ENCODE results near the gene ERC2. TPM values are rescaled to one million over a fixed set of nuclear protein-coding genes. Genes with fewer than 3 reads are reported as not detected.

Gene ERC2
- polyA plus RNA-seq, 3 donors: 0.04 to 0.54 TPM; not detected in 1

DNA sequence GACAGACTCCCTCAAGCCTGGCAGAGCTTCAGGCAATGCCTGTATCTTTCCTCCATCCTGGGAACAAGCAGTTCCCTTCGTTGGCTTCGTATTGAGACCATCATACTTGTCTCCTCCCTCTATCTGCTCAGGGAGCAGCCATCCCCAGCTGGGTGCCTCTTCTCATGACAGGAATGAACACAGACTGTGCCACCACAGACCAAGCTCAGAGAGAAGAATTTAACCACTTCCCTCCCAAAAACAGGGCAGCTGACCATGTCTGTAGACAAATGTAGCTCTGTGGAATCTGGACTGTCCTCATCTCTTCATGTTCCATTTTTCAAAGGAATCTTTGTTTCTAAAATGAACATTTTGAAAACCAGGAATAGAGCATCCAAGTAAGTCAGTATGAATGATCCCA is 245.4 kb downstream of the ERC2 start:
- WGBS, 3 donors: 64 to 80% (median 79%) methylated on average over 2 of the region's 2 CpGs
- no peak overlapping the region for H3K27ac ChIP-seq (ENCODE audit: low read depth, low read length)

DNA sequence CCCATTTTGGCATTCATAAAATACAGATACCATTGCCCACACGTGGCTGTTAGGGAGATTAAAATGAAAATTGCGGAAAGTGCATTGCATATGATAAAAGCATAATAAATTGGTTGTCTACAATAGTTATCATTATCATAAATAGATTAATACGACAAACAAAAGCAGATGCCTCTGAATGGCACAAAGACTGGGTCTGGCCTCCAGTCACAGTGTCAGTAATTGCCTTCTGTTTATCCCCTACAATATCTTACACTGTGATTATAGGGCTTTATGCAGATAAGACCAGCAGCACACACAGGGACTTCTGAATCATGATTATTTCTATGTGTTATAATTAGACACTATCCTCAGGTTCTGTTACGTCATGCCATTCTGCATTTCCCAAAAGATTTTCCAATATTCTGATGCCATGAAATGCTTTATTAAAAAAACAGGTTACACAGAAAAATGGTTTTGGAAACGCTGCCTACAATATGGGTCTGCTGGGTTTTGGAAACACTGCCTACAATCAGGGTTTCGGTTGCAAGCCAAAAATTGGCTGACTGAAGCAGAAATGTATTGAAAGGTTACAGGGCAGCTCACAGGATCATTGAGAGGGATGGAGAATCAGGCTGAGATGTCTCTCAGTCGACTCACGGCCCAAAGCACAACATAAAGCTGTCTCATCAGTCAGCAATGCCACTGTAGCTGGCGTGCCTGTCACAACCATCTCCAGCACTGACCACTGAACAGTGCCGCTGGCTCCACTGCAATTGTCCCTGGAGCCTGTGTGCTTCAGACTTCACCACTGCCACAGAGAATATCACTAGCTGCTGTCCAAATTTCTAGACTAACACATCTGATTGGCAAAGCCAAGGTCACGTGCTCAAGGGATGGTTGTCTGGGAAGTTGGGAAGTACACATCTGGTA is 248.1 kb downstream of the ERC2 start:
- WGBS, 3 donors: 65 to 70% (median 68%) methylated on average over 11 of the region's 11 CpGs
- no peak overlapping the region for H3K27ac ChIP-seq (ENCODE audit: low read depth, low read length)

DNA sequence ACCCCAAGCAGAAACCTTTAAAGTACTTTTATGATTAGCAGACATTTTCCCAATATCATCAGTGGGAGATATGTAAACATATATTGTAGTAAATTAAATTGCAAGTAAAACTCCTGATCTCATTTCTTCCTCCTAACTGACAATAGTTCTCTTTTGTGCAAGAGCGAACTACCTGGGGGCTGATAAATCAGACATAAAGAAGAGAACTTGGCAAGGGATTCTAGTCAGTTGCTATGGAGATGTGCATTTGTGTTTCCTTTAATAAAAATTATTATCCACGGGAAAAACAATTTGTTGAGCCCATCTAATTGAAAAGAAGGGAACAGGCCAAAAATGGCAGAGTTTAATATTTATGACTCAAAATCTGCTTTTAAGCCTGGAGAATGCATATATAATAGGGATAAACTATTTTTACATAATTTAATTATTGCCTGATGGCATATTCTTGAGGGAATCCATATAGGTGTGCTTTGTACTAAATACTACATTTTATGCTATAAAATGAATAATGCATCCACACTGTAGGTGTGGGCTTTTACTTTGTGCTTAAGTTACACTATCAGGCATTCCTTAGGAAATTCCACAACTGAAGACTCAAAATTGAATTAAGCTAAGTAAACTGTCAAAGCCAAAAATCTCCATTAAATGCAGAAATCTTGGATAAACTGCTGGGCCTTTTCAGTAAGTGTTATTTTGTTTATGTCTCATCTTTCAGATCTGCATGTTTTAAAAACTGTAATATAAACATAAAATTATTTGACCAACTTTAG is 258.1 kb downstream of the ERC2 start:
- no peak overlapping the region for H3K27ac ChIP-seq (ENCODE audit: low read depth, low read length)
- 63 to 80% (median 71%) methylated on average over 2 of the region's 2 CpGs for WGBS, 3 donors

DNA sequence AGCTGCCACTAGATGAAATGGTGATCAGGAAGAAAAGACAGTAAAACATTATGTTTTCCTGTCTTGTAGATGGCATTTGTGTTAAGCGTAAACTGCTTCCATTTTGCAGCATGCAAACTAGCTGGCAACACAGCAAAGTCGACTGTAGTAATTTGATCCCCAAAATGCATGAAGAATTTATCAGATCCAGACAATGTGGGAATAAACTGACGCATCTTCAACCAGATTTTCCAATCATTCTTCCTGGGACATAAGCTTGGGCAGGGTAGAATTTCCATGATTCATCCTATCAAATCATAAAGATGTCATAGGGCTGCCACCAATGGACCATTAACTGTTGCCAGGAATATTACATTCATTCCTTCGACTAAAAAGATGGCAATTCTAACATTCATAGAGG is 260.3 kb downstream of the ERC2 start:
- 87 to 88% (median 87%) methylated on average over 4 of the region's 4 CpGs for WGBS, 3 donors
- H3K27ac ChIP-seq (ENCODE audit: low read depth, low read length): no peak overlapping the region

DNA sequence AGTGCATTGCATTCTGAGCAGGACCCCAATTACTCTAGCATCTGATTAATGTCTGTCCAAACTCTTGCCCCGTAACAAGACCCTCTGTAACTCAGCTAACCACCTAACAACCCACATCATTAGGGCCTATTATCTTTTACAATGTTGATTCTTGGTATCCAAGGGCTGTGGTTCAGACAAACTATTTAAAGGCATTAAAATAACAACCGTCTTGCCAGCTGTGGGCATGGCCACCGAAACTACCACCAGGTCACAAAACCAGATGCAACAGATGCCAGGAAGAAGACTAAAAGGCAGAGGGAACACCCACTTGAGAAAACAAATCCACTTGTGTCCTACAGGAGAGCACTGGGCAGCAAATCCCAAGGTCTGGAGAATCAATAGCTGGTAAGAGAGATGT is 262.9 kb downstream of the ERC2 start:
- H3K27ac ChIP-seq (ENCODE audit: low read depth, low read length): no peak overlapping the region
- 78 to 89% (median 78%) methylated on average over 3 of the region's 3 CpGs for WGBS, 3 donors

DNA sequence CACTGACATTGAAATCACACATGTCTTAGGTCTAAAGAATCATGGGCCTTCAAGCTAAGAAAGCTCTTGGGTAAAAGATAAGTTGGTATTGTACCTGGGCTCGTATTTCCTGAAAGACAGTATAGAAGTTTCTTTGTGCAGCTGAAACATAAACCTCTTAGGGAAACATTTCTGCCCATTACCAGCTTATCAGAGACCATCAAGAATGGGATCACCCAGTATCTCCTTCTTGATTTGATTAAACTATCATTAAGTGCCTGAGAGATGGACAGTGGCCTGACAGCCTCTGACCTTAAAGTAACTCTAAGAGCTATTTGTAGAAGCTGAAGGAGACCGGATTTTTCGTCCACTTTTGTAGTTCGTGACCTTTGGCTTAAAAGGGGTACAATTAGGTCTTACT is 265.3 kb downstream of the ERC2 start:
- WGBS, 3 donors: 66 to 70% (median 70%) methylated on average over 4 of the region's 4 CpGs
- H3K27ac ChIP-seq (ENCODE audit: low read depth, low read length): no peak overlapping the region

DNA sequence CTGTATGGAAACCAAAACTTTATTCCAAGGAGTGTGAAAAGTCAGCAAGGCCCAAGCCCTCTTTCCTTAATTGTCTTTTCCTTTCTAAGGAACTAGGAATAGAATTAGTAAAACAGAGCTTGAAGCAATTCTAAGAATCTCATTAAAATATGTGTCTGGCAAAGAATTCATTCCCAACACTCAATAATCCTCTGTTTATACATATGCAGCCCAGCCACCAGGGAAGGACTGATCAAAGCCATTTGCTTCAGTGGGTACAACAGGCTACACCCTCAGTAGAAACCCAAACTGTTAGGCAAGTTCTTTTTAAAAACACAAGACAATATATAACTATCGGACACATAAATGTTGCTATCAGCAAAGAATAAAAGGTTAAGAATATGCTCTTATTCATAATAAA is 266.9 kb downstream of the ERC2 start:
- no peak overlapping the region for H3K27ac ChIP-seq (ENCODE audit: low read depth, low read length)
- WGBS, 3 donors: 38 to 55% (median 44%) methylated on average over 1 of the region's 1 CpG

DNA sequence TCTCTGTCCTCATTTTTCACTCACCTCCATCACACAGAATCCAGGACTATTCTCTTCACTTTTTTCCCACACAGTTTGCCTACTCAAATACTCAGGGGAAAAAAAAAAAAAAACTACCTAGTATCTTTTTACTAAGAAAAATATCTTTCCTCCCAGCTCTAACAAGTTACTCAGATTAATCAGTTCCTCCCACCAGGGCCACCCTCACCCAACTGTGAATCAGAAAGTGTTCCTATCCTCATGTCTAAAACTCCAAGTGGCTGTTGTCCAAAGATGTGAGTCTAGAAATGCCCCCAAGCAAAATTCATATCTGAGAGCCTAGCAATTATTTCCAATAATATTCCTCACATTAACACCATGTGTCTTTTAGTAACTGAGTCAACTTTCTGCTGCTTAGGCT is 268.0 kb downstream of the ERC2 start:
- H3K27ac ChIP-seq (ENCODE audit: low read depth, low read length): no peak overlapping the region

DNA sequence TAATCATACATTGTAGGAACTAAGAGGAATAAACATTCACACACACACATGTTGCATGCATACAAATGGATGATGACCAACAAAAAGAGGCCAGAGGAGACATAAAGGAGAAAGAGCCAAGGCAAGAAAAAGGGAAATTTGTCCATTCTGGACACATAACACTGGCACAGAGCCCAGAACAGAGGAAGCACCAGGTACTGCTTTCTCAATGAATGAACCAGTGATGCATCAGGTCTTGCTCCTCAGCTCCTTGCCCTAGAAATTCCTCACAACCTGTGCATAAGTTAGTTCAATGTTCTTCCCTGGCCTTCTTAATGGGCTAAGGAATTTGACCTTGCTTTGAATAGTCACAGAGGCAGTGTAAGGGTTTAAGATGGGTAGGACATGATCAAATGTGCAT is 270.3 kb downstream of the ERC2 start:
- H3K27ac ChIP-seq (ENCODE audit: low read depth, low read length): no peak overlapping the region

DNA sequence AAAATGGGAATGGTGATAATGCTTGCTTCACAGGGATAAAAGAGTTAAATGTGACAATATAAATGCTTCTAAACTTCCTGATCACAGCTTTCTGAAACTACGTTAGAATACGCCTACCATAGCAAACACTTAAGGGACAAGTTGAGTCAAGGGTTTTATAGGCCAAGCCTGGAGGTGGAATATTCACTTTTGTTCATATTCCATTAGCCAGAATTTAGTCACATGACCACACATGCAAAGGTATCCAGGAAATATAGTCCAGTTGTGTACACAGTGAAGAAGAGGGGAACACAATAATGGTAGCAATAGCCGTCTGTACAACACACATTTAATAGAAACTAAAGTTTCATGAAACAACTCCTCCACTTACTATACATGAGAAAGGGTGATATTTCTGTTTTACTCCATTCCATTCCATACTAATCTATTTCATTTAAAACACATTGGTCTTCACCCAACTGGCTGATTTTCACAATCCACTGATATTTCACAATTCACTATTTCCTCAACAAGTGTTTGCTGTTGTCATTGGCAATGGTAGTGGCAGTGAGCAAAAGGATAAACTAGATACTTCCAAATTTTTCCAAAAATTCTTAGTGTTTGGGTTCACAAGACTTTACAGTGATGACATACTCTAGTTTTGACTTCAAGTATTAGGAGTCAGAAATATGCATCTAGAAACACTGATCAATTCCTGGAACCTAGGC is 270.9 kb downstream of the ERC2 start:
- WGBS, 3 donors: 51 to 73% (median 72%) methylated on average over 3 of the region's 3 CpGs
- H3K27ac ChIP-seq (ENCODE audit: low read depth, low read length): no peak overlapping the region

DNA sequence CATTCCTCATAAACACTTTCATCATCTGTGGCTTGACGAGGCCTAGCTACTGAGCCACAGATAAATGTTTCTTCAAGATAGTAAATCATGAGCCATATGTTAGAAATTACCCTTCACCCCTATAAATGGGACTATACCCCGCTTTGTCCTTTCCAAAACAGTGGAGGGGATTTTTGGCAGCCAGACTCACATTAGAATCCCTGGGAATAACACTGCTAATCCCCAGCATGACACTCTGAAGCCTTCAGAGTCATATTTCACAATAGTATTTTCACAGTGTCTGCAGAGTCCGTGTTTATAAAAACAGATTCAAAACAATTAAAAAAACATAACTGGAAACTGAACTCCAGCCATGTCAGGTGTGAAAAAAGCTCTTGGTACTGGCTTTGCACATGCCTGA is 271.6 kb downstream of the ERC2 start:
- WGBS, 3 donors: 58 to 66% (median 60%) methylated on average over 3 of the region's 3 CpGs

DNA sequence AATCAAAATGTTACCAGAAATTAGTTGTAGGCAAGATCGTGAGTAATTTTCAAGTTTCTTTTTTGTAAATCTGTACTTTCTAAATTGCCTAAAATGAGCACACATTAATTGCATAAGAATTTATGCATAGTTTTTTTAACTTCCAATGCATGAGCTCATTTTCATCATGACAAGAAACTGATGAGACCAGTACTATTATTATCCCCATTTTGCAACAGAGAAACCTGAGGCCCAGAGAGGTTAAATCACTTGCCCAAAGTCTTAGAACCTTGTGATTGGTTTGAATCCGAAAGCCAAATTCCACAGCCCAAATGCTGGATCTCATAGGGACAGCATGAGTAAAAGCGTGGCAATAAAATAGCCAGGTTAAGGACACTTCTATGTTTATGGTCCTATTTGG is 274.7 kb downstream of the ERC2 start:
- WGBS, 3 donors: 83 to 91% (median 89%) methylated on average over 3 of the region's 3 CpGs

More for the DNA sequence above, 271.6 kb downstream of the ERC2 start:
- no peak overlapping the region for H3K27ac ChIP-seq (ENCODE audit: low read depth, low read length)

DNA sequence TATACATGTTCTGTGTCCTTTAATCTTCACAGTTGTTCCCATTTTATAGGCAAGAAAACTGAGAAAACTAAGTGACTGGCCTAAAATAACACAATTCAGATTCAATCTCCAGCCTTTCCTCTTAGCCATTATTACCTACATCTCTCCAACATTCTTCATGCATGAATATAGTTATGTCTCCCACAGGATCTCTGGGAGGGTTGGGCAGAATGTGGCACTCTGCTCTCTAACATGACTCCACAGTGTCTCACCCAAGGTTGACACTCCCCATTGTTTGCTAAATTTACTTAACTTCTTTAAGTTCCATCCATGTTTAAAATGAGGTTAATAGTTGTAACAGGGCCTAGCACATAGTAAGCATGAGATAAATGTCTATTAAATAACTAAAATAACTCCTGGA is 276.3 kb downstream of the ERC2 start:
- no peak overlapping the region for H3K27ac ChIP-seq (ENCODE audit: low read depth, low read length)

More for the DNA sequence above, 274.7 kb downstream of the ERC2 start:
- H3K27ac ChIP-seq (ENCODE audit: low read depth, low read length): no peak overlapping the region

DNA sequence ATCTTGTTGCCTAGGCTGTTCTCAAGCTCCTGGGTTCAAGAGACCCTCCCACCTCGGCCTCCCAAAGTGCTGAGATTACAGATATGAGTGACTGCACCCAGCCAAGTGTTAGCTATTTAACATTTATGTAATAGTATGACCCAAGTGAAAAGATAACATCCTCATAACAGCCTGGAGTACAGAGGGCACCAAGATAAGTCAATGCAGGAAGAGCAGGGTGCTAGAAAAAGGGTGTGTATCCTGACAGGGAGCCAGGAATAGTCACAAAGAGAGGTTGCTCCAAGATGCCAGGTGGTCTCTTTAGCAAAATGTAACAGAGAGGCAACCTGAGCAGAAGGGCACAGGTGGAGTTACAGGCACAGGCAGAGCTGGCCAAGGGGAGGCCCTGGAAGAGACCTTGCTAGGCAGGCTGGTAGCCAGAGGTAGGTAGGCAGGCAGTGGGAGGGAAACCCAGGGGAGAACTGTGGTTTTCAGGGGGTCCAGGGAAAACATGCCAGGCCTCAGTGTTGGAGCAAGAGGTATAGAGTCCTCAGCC is 277.4 kb downstream of the ERC2 start:
- 67 to 77% (median 67%) methylated on average over 1 of the region's 1 CpG for WGBS, 3 donors
- H3K27ac ChIP-seq (ENCODE audit: low read depth, low read length): no peak overlapping the region

DNA sequence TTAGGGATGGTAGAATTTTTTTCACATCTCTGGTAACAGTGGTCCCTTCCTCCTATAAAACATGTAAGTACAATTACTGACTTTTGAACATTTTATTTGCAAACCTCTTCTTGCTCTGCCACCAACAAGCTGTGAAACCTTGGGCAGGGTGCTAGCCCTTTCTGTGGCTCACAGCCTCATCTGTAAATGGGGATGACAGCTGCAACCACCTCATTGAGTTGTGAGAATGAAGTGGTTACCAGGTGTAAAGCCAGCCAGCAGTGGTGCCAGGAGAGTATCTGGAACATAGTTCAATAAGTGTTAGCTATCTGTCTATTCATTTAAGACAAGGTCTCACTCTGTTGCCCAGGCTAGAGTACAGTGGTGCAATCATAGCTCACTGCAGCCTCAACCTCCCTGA is 278.1 kb downstream of the ERC2 start:
- H3K27ac ChIP-seq (ENCODE audit: low read depth, low read length): no peak overlapping the region

DNA sequence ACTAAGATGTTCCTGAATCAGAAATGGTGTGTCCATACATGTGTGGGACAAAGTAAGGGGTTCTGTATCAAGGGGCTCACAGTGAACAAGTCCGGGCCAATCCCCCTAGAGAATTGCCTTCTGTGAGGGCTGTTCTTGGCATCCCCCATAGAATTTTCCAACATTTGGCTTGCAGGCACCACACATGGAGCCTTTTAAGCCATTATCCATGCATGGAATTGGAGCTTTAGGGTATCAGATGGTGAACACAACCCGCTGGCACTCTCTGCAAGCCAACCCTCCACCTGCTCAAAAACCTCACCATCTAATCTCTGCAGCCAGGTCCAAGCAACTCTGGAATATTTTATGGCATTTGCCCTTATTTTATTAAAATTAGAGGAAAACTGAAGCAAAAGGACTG is 278.7 kb downstream of the ERC2 start:
- 89 to 90% (median 89%) methylated on average over 2 of the region's 2 CpGs for WGBS, 3 donors

DNA sequence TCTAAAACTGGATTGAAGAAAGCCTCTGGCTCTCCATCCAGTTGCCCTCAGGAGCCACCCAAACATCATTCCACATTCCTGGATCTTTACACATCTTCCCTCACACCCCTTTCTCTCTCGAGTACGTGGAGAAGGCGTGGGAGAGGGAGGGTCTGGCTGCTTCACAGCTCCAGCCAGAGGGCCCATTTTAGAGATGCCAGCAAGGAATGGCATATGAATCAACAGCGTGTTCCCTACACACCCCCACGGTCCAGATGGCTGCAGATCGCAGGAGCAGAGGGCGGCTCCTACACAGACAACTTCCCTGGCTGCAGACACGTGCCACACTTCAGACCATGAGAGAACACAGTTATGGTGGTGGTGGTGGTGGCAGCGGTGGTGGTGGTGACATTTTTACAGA is 280.1 kb downstream of the ERC2 start:
- 87 to 93% (median 90%) methylated on average over 9 of the region's 9 CpGs for WGBS, 3 donors
- H3K27ac ChIP-seq (ENCODE audit: low read depth, low read length): no peak overlapping the region

More for the DNA sequence above, 278.7 kb downstream of the ERC2 start:
- H3K27ac ChIP-seq (ENCODE audit: low read depth, low read length): no peak overlapping the region

DNA sequence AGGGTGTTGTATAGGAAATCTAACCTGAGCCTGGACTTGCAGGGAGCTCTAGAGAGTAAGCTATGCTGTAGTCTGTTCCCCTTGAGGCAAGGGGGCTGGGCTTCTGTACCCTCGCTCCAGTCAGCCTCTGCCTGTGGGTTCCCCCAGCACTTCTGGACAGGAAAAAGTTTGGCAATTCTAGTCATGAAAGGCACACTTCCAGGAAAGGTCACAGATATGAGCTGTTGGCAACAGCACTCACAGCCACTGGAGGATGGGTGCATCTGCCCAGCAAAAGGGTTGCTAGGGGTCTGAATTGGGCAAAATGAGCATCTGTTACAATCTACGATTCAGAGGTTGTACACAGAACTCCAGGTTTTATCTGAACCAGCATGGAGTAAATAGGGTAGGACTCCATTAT is 281.2 kb downstream of the ERC2 start:
- no peak overlapping the region for H3K27ac ChIP-seq (ENCODE audit: low read depth, low read length)
- WGBS, 3 donors: 57 to 78% (median 71%) methylated on average over 2 of the region's 2 CpGs

DNA sequence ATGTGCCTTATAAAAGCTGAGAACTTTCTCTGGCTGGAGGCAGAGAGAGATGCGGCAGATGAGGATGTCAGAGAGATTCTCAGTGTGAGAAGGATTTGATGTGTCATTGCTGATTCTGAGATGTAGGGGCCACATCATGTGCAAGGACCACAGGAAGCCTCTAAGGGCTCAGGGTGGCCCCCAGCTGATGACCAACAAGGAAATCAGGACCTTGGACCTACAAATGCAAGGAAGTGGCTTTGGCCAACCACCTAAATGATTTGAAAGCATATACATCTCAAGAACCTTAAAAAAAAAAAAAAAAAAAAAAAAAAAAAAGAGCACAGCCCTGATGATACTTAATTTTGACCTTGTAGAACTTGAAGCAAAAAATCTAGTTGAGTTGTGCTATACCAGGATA is 282.4 kb downstream of the ERC2 start:
- WGBS, 3 donors: 92 to 97% (median 94%) methylated on average over 1 of the region's 1 CpG
- H3K27ac ChIP-seq (ENCODE audit: low read depth, low read length): no peak overlapping the region

All from adipose tissue (tissue), 3 donors.